Stimulated activated CD4-positive, alpha-beta T cell treated with anti-CD3 and anti-CD28 coated beads, Interleukin-12 subunit alpha, Interleukin-12 subunit beta, amount 100 ng/mL, for 4 hours (primary cell): Measurements from ENCODE around the gene USP17L17.
"Not testable (repeated sequence)": the region's sequence is repeated elsewhere in the genome, so short reads cannot be mapped to it uniquely, and the experiment has no call there.

Experiments used
- DNase-seq: peaks from one replicate; pipeline ENCODE4 v3.0.0-alpha.2; 2020

USP17L17 gene, protein sequence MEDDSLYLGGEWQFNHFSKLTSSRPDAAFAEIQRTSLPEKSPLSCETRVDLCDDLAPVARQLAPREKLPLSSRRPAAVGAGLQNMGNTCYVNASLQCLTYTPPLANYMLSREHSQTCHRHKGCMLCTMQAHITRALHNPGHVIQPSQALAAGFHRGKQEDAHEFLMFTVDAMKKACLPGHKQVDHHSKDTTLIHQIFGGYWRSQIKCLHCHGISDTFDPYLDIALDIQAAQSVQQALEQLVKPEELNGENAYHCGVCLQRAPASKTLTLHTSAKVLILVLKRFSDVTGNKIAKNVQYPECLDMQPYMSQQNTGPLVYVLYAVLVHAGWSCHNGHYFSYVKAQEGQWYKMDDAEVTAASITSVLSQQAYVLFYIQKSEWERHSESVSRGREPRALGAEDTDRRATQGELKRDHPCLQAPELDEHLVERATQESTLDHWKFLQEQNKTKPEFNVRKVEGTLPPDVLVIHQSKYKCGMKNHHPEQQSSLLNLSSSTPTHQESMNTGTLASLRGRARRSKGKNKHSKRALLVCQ

DNA sequence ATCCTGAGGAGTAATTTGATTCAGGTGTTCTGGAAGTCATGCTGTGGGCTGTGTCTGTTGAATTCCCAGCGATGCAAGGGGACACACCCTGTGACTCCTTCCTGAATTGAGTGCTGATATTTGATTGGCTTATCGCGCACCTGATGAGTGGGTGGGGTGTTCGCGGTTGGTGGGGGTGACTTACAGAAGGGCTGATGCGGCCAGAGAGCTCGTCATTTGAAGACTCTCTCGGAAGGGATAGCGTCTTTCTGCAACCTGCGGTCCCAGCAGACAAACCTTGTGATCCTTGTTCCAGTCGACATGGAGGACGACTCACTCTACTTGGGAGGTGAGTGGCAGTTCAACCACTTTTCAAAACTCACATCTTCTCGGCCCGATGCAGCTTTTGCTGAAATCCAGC, at the start of gene USP17L17:
TSS of gene USP17L17 (plus strand) at position 301 of the 400 bp plus-strand sequence. CDS start at position 301, 0 bp downstream.
- DNase-seq: not testable (repeated sequence)

DNA sequence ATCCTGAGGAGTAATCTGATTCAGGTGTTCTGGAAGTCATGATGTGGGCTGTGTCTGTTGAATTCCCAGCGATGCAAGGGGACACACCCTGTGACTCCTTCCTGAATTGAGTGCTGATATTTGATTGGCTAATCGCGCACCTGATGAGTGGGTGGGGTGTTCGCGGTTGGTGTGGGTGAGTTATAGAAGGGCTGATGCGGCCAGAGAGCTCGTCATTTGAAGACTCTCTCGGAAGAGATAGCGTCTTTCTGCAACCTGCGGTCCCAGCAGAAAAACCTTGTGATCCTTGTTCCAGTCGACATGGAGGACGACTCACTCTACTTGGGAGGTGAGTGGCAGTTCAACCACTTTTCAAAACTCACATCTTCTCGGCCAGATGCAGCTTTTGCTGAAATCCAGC, 33.3 kb upstream of the USP17L17 start, which contains the start of gene USP17L10:
TSS of gene USP17L10 (plus strand) at position 301 of the 400 bp plus-strand sequence. CDS start at position 301, 0 bp downstream.
- not testable (repeated sequence) for DNase-seq

DNA sequence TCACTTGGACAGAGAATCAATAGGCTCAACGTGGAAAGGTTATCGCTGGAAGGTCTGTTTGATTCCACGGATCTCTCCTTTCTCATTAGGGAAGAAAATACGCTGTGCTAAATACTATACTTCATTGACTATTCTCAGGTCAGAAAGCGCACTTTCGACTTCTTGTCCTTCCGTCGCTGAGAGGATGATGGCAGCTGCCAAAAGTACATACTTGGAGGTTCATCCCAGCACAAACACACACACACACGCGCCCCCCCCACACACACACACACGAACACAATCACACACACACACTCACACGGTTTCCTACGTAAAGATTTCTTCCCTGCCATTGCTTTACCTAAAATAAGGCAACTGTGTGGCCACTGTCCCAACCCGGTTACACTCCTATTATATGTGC, 29.0 kb upstream of the USP17L17 start:
- DNase-seq: not testable (repeated sequence)

DNA sequence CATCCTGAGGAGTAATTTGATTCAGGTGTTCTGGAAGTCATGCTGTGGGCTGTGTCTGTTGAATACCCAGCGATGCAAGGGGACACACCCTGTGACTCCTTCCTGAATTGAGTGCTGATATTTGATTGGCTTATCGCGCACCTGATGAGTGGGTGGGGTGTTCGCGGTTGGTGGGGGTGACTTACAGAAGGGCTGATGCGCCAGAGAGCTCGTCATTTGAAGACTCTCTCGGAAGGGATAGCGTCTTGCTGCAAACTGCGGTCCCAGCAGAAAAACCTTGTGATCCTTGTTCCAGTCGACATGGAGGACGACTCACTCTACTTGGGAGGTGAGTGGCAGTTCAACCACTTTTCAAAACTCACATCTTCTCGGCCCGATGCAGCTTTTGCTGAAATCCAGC, 28.6 kb upstream of the USP17L17 start, which contains the start of gene USP17L11:
TSS of gene USP17L11 (plus strand) at position 301 of the 400 bp plus-strand sequence. CDS start at position 301, 0 bp downstream.
- not testable (repeated sequence) for DNase-seq

DNA sequence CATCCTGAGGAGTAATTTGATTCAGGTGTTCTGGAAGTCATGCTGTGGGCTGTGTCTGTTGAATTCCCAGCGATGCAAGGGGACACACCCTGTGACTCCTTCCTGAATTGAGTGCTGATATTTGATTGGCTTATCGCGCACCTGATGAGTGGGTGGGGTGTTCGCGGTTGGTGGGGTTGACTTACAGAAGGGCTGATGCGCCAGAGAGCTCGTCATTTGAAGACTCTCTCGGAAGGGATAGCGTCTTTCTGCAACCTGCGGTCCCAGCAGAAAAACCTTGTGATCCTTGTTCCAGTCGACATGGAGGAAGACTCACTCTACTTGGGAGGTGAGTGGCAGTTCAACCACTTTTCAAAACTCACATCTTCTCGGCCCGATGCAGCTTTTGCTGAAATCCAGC, 23.8 kb upstream of the USP17L17 start, which contains the start of gene USP17L12:
TSS of gene USP17L12 (plus strand) at position 301 of the 400 bp plus-strand sequence. CDS start at position 301, 0 bp downstream.
- not testable (repeated sequence) for DNase-seq

DNA sequence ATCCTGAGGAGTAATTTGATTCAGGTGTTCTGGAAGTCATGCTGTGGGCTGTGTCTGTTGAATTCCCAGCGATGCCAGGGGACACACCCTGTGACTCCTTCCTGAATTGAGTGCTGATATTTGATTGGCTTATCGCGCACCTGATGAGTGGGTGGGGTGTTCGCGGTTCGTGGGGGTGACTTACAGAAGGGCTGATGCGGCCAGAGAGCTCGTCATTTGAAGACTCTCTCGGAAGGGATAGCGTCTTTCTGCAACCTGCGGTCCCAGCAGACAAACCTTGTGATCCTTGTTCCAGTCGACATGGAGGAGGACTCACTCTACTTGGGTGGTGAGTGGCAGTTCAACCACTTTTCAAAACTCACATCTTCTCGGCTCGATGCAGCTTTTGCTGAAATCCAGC, 19.1 kb upstream of the USP17L17 start, which contains the start of gene USP17L13:
TSS of gene USP17L13 (plus strand) at position 301 of the 400 bp plus-strand sequence. CDS start at position 301, 0 bp downstream.
- DNase-seq: not testable (repeated sequence)

DNA sequence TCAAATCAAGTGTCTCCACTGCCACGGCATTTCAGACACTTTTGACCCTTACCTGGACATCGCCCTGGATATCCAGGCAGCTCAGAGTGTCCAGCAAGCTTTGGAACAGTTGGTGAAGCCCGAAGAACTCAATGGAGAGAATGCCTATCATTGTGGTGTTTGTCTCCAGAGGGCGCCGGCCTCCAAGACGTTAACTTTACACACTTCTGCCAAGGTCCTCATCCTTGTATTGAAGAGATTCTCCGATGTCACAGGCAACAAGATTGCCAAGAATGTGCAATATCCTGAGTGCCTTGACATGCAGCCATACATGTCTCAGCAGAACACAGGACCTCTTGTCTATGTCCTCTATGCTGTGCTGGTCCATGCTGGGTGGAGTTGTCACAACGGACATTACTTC, 13.4 kb upstream of the USP17L17 start:
- not testable (repeated sequence) for DNase-seq

DNA sequence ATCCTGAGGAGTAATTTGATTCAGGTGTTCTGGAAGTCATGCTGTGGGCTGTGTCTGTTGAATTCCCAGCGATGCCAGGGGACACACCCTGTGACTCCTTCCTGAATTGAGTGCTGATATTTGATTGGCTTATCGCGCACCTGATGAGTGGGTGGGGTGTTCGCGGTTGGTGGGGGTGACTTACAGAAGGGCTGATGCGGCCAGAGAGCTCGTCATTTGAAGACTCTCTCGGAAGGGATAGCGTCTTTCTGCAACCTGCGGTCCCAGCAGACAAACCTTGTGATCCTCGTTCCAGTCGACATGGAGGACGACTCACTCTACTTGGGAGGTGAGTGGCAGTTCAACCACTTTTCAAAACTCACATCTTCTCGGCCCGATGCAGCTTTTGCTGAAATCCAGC, 9.6 kb upstream of the USP17L17 start, which contains the start of gene USP17L15:
TSS of gene USP17L15 (plus strand) at position 301 of the 400 bp plus-strand sequence. CDS start at position 301, 0 bp downstream.
- not testable (repeated sequence) for DNase-seq

DNA sequence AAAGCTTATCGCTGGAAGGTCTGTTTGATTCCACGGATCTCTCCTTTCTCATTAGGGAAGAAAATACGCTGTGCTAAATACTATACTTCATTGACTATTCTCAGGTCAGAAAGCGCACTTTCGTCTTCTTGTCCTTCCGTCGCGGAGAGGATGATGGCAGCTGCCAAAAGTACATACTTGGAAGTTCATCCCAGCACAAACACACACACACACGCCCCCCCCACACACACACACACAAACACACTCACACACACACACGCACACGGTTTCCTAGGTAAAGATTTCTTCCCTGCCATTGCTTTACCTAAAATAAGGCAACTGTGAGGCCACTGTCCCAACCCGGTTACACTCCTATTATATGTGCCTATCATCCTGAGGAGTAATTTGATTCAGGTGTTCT, 5.2 kb upstream of the USP17L17 start:
- DNase-seq: not testable (repeated sequence)

DNA sequence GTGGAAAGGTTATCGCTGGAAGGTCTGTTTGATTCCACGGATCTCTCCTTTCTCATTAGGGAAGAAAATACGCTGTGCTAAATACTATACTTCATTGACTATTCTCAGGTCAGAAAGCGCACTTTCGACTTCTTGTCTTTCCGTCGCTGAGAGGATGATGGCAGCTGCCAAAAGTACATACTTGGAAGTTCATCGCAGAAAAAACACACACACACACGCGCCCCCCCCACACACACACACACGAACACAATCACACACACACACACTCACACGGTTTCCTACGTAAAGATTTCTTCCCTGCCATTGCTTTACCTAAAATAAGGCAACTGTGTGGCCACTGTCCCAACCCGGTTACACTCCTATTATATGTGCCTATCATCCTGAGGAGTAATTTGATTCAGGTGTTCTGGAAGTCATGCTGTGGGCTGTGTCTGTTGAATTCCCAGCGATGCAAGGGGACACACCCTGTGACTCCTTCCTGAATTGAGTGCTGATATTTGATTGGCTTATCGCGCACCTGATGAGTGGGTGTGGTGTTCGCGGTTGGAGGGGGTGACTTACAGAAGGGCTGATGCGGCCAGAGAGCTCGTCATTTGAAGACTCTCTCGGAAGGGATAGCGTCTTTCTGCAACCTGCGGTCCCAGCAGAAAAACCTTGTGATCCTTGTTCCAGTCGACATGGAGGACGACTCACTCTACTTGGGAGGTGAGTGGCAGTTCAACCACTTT, 4.4 kb downstream of the USP17L17 start, which contains the start of gene USP17L18:
TSS of gene USP17L18 (plus strand) at position 678 of the 728 bp plus-strand sequence. CDS start at position 678, 0 bp downstream.
- DNase-seq: peak; percentile 0

DNA sequence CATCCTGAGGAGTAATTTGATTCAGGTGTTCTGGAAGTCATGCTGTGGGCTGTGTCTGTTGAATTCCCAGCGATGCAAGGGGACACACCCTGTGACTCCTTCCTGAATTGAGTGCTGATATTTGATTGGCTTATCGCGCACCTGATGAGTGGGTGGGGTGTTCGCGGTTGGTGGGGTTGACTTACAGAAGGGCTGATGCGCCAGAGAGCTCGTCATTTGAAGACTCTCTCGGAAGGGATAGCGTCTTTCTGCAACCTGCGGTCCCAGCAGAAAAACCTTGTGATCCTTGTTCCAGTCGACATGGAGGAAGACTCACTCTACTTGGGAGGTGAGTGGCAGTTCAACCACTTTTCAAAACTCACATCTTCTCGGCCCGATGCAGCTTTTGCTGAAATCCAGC, 9.4 kb downstream of the USP17L17 start, which contains the start of gene USP17L19:
TSS of gene USP17L19 (plus strand) at position 301 of the 400 bp plus-strand sequence. CDS start at position 301, 0 bp downstream.
- not testable (repeated sequence) for DNase-seq

DNA sequence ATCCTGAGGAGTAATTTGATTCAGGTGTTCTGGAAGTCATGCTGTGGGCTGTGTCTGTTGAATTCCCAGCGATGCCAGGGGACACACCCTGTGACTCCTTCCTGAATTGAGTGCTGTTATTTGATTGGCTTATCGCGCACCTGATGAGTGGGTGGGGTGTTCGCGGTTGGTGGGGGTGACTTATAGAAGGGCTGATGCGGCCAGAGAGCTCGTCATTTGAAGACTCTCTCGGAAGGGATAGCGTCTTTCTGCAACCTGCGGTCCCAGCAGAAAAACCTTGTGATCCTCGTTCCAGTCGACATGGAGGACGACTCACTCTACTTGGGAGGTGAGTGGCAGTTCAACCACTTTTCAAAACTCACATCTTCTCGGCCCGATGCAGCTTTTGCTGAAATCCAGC, 14.1 kb downstream of the USP17L17 start, which contains the start of gene USP17L20:
TSS of gene USP17L20 (plus strand) at position 301 of the 400 bp plus-strand sequence. CDS start at position 301, 0 bp downstream.
- not testable (repeated sequence) for DNase-seq

DNA sequence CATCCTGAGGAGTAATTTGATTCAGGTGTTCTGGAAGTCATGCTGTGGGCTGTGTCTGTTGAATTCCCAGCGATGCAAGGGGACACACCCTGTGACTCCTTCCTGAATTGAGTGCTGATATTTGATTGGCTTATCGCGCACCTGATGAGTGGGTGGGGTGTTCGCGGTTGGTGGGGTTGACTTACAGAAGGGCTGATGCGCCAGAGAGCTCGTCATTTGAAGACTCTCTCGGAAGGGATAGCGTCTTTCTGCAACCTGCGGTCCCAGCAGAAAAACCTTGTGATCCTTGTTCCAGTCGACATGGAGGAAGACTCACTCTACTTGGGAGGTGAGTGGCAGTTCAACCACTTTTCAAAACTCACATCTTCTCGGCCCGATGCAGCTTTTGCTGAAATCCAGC, 18.9 kb downstream of the USP17L17 start, which contains the start of gene USP17L21:
TSS of gene USP17L21 (plus strand) at position 301 of the 400 bp plus-strand sequence. CDS start at position 301, 0 bp downstream.
- not testable (repeated sequence) for DNase-seq

DNA sequence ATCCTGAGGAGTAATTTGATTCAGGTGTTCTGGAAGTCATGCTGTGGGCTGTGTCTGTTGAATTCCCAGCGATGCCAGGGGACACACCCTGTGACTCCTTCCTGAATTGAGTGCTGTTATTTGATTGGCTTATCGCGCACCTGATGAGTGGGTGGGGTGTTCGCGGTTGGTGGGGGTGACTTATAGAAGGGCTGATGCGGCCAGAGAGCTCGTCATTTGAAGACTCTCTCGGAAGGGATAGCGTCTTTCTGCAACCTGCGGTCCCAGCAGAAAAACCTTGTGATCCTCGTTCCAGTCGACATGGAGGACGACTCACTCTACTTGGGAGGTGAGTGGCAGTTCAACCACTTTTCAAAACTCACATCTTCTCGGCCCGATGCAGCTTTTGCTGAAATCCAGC, 23.6 kb downstream of the USP17L17 start, which contains the start of gene USP17L22:
TSS of gene USP17L22 (plus strand) at position 301 of the 400 bp plus-strand sequence. CDS start at position 301, 0 bp downstream.
- DNase-seq: not testable (repeated sequence)

DNA sequence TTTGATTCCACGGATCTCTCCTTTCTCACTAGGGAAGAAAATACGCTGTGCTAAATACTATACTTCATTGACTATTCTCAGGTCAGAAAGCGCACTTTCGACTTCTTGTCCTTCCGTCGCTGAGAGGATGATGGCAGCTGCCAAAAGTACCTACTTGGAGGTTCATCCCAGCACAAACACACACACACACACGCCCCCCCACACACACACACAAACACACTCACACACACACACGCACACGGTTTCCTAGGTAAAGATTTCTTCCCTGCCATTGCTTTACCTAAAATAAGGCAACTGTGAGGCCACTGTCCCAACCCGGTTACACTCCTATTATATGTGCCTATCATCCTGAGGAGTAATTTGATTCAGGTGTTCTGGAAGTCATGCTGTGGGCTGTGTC, 28.0 kb downstream of the USP17L17 start:
- peak; percentile 4 for DNase-seq
